ENCODE results near the gene GNB1L.

Gene GNB1L

DNA sequence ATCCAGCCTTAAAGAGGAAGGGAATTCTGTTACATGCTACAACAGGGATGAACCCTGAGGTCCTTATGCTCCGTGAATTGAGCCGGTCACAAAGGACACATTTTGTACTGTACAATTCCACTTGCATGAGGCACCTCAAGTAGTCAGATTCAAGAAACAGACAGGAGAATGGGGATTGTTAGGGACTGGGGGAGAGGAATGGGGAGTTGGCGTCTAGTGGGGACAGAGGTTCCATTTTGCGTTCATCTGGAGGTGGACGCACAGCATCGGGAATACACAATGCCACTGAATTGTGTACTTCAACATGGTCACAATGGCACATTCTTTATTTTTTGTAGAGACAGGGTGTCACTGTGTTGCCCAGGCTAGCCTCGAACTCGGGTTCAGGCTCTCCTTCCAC, 80.0 kb downstream of the GNB1L start:
- TF ChIP-seq, protein P1, sequence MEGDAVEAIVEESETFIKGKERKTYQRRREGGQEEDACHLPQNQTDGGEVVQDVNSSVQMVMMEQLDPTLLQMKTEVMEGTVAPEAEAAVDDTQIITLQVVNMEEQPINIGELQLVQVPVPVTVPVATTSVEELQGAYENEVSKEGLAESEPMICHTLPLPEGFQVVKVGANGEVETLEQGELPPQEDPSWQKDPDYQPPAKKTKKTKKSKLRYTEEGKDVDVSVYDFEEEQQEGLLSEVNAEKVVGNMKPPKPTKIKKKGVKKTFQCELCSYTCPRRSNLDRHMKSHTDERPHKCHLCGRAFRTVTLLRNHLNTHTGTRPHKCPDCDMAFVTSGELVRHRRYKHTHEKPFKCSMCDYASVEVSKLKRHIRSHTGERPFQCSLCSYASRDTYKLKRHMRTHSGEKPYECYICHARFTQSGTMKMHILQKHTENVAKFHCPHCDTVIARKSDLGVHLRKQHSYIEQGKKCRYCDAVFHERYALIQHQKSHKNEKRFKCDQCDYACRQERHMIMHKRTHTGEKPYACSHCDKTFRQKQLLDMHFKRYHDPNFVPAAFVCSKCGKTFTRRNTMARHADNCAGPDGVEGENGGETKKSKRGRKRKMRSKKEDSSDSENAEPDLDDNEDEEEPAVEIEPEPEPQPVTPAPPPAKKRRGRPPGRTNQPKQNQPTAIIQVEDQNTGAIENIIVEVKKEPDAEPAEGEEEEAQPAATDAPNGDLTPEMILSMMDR (IDR thresholded peaks at IDR 0.05; ENCODE audit: low read depth, low read length): no peak
- H3K4me3 ChIP-seq (ENCODE audit: low read depth, low read length): no peak overlapping the region

DNA sequence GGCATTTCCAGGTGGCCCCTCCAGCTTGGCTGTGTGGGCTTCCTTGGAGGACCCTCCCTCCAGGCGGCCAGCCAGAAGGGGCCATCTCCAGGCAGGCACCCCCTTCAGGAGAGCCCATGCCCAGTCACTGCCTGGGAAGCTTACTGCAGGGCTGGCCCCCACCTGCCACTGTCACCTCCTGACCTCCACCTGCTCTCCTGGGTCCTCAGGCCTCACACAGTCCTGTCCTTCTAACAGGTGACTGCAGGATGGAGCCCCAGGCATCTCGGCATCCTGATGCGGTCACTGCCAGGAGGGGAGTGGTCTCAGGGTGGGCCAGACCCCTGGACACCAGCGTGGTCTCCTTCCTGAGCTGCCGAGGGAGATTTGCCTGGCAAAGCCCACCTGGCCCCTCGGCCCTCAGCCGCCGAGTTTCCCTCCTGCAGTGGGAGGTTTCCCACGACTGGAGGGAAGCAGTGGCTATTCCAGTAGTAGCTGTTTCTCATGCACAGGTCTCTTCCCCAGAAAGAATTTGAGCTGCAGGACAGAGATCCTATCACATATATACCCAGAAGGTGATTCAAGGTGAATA, 81.1 kb downstream of the GNB1L start:
- no peak overlapping the region for H3K4me3 ChIP-seq (ENCODE audit: low read depth, low read length)
- TF ChIP-seq, protein P1 (IDR thresholded peaks at IDR 0.05; ENCODE audit: low read depth, low read length): no peak

DNA sequence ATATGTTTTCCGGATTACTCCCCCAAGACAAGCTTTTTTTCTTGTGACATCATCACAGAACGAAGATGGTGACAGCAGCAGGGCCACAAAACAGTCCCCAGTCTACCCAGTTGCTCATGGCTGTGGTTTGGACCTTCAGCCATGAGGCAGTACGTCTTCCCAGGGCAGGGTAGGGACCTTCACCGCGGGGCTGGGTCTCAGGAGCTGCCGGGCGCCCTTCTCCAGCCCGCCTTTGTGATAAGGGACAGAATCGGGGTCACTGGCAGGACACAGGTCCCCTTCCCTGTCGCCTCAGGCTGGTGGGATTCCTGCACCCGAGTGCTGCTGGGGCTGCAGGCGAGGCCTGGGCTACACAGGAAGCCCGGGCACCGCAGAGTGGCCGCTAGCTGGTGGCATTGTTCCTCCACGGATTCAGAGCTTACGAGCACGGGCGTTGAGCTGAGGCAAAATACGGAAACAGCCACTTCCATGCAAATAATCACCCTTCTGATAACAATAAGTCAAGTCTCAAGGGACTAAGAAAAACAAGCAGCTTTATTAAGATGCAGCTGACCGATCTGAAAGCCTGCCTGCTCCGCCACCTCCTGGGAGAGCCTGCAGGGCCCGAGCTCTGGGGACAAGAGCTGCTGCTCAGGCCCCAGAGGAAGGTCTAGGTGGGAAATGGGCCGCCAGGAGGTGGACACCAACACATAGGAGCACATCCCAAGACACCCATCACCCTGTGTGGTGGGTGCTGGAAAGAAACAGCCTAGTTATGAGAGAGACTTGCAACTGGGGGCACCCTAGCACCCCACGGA, 81.8 kb downstream of the GNB1L start:
- H3K4me3 ChIP-seq (ENCODE audit: low read depth, low read length): no peak overlapping the region
- TF ChIP-seq, protein P1 (IDR thresholded peaks at IDR 0.05; ENCODE audit: low read depth, low read length): no peak

DNA sequence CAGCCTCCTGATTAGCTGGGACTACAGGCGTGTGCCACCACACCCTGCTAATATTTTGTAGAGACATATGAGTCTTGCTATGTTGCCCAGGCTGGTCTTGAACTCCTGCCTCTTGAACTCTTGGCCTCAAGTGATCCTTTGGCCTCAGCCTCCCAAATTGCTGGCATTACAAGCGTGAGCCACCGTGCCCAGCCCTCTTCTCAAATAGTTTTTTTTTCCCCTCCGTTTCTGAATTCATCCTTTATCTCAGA, 82.3 kb downstream of the GNB1L start:
- H3K4me3 ChIP-seq (ENCODE audit: low read depth, low read length): no peak overlapping the region
- TF ChIP-seq, protein P1 (IDR thresholded peaks at IDR 0.05; ENCODE audit: low read depth, low read length): no peak

DNA sequence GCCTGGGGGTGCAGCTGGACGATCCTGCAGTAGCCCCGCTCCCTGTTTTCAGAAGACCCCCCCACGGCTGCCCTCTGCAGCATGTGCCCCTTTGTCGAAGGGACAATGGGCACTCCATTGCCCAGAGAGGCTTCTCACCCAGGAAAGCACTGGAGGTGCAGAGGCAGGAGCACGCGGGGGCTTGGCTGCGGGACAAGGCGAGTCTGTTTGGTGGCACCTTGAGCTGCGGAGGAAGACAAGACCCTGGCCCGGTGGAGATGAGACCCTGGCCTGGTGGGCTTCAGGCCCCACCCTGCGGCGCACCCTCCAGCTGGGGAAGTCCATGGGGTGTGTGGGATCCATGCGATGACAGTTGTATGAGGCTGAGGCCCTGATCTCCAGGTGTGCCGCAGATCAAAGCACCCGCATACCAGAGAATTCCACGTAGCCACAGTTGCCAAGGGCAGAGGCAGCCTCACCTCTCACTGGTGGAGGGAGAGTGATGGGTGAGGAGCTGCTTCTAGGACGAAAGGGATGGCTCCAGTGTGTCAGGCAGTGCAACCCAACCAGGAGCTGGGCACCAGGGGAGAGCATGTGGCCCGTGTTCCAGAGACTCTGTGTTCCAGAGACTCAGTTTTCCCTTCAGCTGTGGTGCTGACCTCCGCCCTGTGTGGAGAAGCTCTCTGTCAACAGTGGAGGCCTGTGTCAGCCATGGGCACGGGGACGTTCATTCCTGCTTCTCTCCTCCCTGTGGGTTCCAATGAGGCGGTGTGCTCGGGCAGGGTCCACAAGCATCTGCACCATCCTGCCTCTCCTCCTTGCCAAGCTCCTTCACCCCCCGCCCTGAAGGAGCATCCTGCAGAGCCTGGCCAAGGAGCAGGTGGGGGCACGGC, 84.1 kb downstream of the GNB1L start:
- TF ChIP-seq, protein P1 (IDR thresholded peaks at IDR 0.05; ENCODE audit: low read depth, low read length): no peak
- no peak overlapping the region for H3K4me3 ChIP-seq (ENCODE audit: low read depth, low read length)

DNA sequence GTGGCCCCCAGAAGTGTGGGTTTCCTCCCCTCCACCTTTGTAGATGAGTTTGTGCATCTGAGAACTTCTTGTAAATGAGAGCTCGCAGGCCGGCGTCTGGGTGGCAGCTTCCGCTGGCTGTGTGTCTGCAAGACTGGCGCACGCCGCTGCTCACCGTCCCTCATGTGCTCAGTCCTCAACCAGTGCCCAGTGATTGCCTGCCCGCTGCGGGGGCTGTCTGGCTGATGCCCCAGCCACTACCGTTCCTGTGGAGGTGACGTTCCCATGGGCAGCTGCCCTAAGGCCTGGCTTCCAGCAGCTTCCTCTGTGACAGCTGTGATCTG, 85.3 kb downstream of the GNB1L start:
- H3K4me3 ChIP-seq (ENCODE audit: low read depth, low read length): no peak overlapping the region
- TF ChIP-seq, protein P1 (IDR thresholded peaks at IDR 0.05; ENCODE audit: low read depth, low read length): no peak
